AG09309 (cell line): ENCODE data around the gene NRXN3.

Source experiments
- DNase-seq: peaks from one replicate; pipeline ENCODE4 v3.0.0-alpha.2; 2010; ENCODE audit warnings: low read depth
- H3K4me3 ChIP-seq: 2 replicates; pipeline ENCODE4 v1.5.1; 2011; ENCODE audit warnings: mild to moderate bottlenecking, low read depth, low read length, moderate library complexity; ENCODE audit not compliant: control insufficient read depth
- TF ChIP-seq, protein P1 (sequence below): IDR thresholded peaks from 2 replicates; pipeline ENCODE4 v1.5.1; 2011; ENCODE audit warnings: mild to moderate bottlenecking, low read depth, low read length, inconsistent platforms; ENCODE audit not compliant: insufficient read depth, control insufficient read depth; ENCODE audit errors: missing control alignments

The NRXN3 gene

DNA sequence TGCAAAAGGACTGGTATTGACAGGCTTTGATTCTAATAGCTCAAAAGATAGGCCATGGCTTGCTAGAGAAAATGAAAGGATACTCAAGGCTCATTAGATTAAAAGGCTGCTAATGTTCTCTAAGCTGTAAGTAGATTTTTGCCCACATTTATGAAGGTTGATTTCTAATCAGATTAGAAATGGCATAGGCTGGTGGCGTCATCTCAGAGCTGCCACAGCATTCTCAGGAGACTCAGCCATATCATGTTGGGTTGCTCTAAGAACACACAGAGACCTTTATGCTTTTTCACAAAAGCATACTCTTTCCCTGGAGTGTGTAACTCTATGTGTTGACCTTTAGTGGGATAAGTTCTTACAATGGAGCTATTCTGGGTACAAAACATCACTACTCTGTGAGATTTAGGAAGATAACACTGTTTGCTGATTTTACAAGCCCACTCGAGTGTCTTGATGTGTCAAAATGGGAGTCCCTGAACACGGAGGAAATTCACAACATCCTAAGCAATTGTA is 576.0 kb downstream of the NRXN3 start:
- DNase-seq = no peak
- H3K4me3 ChIP-seq = no peak overlapping the region
- TF ChIP-seq, protein P1, sequence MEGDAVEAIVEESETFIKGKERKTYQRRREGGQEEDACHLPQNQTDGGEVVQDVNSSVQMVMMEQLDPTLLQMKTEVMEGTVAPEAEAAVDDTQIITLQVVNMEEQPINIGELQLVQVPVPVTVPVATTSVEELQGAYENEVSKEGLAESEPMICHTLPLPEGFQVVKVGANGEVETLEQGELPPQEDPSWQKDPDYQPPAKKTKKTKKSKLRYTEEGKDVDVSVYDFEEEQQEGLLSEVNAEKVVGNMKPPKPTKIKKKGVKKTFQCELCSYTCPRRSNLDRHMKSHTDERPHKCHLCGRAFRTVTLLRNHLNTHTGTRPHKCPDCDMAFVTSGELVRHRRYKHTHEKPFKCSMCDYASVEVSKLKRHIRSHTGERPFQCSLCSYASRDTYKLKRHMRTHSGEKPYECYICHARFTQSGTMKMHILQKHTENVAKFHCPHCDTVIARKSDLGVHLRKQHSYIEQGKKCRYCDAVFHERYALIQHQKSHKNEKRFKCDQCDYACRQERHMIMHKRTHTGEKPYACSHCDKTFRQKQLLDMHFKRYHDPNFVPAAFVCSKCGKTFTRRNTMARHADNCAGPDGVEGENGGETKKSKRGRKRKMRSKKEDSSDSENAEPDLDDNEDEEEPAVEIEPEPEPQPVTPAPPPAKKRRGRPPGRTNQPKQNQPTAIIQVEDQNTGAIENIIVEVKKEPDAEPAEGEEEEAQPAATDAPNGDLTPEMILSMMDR = no peak

DNA sequence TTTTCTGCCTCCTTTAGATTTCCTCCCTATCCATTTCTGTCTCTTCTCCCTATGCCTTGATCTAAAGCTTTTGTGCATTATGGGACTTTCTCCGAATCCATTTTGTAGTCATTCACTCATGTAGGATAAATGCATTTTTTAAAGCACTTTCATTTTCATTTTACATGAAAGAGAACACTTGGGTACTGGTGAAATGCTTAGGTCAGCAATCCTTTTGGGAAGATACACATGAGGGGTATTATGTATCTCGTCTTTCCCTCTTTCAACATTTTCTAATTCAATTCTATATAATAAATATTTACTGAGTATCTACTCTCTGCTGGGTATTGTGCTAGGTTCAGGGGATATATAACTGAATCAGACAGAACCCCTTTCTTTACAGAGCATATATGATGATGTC is 577.6 kb downstream of the NRXN3 start:
- no peak overlapping the region for H3K4me3 ChIP-seq
- TF ChIP-seq, protein P1 = no peak
- DNase-seq = no peak

DNA sequence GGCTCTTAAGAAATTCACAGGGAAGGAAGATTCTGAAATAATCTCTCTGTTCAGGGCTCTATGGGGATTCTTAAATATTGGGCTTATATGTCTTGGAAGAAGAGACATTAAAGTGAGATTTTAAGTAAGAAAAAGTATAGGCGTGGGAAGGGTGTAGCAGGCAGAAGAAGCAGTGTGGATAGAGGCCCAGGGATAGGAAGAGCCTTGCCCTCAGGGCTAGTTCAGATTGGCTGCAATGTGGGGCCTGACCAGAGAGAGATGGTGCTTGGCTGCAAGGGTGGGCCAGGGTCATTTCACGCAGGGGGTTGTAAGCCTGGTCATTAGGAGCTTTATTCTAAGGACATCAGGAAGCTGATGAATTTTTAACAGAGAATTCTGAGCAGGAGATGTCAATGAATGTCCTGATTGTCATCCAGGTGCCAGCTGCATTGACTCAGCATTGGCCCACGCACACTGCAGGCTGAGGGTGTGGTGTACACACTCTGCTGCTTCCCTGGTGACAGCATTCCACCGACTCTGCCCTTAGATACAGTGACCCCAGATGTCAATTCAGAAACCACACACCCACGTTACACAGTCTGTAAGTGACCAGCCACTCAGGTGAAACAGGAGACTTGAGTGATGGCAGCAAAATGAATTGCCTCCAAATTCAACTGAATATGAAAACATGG is 582.5 kb downstream of the NRXN3 start:
- TF ChIP-seq, protein P1 = no peak
- no peak overlapping the region for H3K4me3 ChIP-seq
- DNase-seq = no peak

DNA sequence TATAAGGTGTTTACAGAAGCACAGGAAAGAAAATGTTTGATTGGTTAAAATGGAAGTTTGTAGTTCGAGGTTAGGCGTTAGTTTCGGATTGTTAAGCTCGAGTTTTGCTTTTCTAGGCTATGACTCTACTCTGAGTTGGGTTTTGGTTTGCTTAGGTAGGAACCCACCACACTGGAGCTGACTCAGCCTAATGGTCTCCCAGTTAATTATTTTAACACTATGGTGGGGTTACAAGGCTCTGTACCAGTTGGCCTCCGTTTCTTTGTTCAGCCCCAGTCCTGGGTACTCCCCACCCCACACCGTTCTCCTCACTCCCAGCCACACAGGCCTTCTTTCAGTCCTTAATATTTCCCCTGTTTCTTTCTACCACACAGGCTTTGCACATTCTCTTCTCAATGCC is 583.9 kb downstream of the NRXN3 start:
- H3K4me3 ChIP-seq = no peak overlapping the region
- TF ChIP-seq, protein P1 = no peak
- no peak for DNase-seq

DNA sequence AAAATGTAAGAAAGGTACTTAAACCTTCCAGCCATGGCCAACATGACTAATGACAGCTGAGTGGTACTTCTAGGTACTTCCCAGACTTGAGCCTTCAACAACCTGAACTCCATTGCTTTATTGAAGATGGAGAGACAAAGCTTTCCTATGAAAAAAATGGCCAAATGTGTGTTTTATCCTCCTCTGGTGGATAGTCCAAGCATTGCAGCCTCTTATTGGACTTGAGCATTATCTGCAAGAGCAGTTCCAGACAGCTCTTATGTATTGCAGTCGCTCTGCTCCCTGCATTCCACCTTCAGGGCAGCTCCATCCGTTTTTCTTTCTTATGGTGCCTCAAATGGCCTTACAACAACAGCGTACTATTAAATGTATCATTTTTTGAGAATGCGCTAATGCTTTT is 588.2 kb downstream of the NRXN3 start:
- no peak for DNase-seq
- TF ChIP-seq, protein P1 = peak; percentile 30
- H3K4me3 ChIP-seq = no peak overlapping the region

DNA sequence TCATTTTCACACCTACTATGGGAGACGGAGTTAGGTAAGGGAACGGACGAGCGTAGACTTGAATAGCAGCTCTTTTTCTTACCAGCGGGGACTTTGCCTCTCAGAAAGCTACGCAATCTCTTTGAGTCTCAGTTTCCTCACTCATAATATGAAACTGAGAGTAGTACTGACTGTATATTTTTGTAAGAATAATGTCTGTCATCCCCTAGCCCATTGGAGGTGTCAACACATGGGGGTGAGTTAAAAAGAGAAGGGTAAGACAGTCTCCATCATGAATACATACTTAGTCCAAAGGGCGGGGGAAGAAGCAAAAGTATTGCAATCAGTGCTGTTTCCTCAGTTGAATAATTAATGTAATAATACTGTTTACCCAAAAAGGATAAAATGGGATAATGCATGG is 592.2 kb downstream of the NRXN3 start:
- DNase-seq = no peak
- TF ChIP-seq, protein P1 = no peak
- no peak overlapping the region for H3K4me3 ChIP-seq
